HEK293T (cell line): ENCODE measurements around the gene SIAH1.

ENCODE experiments used
- CTCF ChIA-PET: fragments of 350-600 bp; formaldehyde crosslinking; extraction: SDS; loops from one replicate; lab custom pipeline; 2021; ENCODE audit warnings: antibody characterized with exemption, inconsistent platforms; lab: Yijun Ruan, JAX
- POLR2A ChIA-PET: fragments of 350-600 bp; formaldehyde crosslinking; extraction: SDS; loops from one replicate; lab custom pipeline; 2020; ENCODE audit warnings: antibody characterized with exemption, inconsistent platforms; lab: Yijun Ruan, JAX
- DNase-seq: peaks from one replicate; pipeline ENCODE4 v3.0.0; 2012; ENCODE audit warnings: mixed read lengths; ENCODE audit errors: extremely low spot score
- ARNT ChIP-seq: fragments of 450-650 bp; IDR thresholded peaks from 2 replicates; pipeline ENCODE4 v1.6.1; 2017; ENCODE audit warnings: mild to moderate bottlenecking
- BHLHE40 ChIP-seq: fragments of 450-650 bp; IDR thresholded peaks from 2 replicates; pipeline ENCODE4 v1.6.1; 2016; ENCODE audit warnings: mild to moderate bottlenecking, moderate library complexity, borderline replicate concordance
- CTBP1 ChIP-seq: fragments of 450-650 bp; IDR thresholded peaks from 2 replicates; pipeline ENCODE4 v1.6.1; 2016; ENCODE audit warnings: borderline replicate concordance
- ELF4 ChIP-seq: fragments of 450-650 bp; IDR thresholded peaks from 2 replicates; pipeline ENCODE4 v1.6.1; 2017; ENCODE audit warnings: antibody characterized with exemption
- FOXA1 ChIP-seq: fragments of 450-650 bp; IDR thresholded peaks from 2 replicates; pipeline ENCODE4 v1.6.1; 2016; ENCODE audit warnings: mild to moderate bottlenecking
- FOXK2 ChIP-seq: fragments of 450-650 bp; IDR thresholded peaks from 2 replicates; pipeline ENCODE4 v1.6.1; 2016; ENCODE audit warnings: mild to moderate bottlenecking
- FOXM1 ChIP-seq: fragments of 450-650 bp; IDR thresholded peaks from 2 replicates; pipeline ENCODE4 v1.6.1; 2017; ENCODE audit warnings: mild to moderate bottlenecking, borderline replicate concordance
- HDGF ChIP-seq: fragments of 450-650 bp; IDR thresholded peaks from 2 replicates; pipeline ENCODE4 v1.6.1; 2017; ENCODE audit warnings: antibody characterized with exemption, borderline replicate concordance
- L3MBTL2 ChIP-seq: fragments of 450-650 bp; conservative IDR thresholded peaks from 2 replicates; pipeline ENCODE4 v1.6.1; 2016; ENCODE audit warnings: mild to moderate bottlenecking
- LEF1 ChIP-seq: fragments of 450-650 bp; IDR thresholded peaks from 2 replicates; pipeline ENCODE4 v1.6.1; 2017; ENCODE audit warnings: mild to moderate bottlenecking, borderline replicate concordance
- NFRKB ChIP-seq: fragments of 450-650 bp; IDR thresholded peaks from 2 replicates; pipeline ENCODE4 v1.6.1; 2016; ENCODE audit warnings: mild to moderate bottlenecking, moderate library complexity
- SP1 ChIP-seq: fragments of 450-650 bp; IDR thresholded peaks from 2 replicates; pipeline ENCODE4 v1.6.1; 2017
- SUZ12 ChIP-seq: fragments of 450-650 bp; IDR thresholded peaks from 2 replicates; pipeline ENCODE4 v1.6.1; 2016; ENCODE audit warnings: mild to moderate bottlenecking
- TARDBP ChIP-seq: fragments of 450-650 bp; IDR thresholded peaks from 2 replicates; pipeline ENCODE4 v1.6.1; 2016
- ZNF384 ChIP-seq: fragments of 450-650 bp; IDR thresholded peaks from 2 replicates; pipeline ENCODE4 v1.6.1; 2016
- TF ChIP-seq, protein P1 (sequence below): fragments of 450-650 bp; IDR thresholded peaks from 2 replicates; pipeline ENCODE4 v1.6.1; 2016

The SIAH1 gene

GRCh38 chr16:48383877-48384519 is 1.2 kb downstream of the SIAH1 start:
- TF ChIP-seq FOXA1, result no peak
- TF ChIP-seq NFRKB, result no peak
- TF ChIP-seq L3MBTL2, result no peak
- no peak for TF ChIP-seq ARNT
- CTCF ChIA-PET, result interaction anchor here (0.5 to 0.6 kb wide), 2 partner anchors 13 to 227 kb away, joined by 3 read pairs; no protein-coding TSS in a partner anchor
- POLR2A ChIA-PET, result interaction anchor here (3.6 kb wide), 1 partner anchor 18 kb away, joined by 44 read pairs; no protein-coding TSS in a partner anchor
- DNase-seq, result no peak

- POLR2A ChIA-PET, result interaction anchor here (3.6 kb wide), 1 partner anchor 17 kb away, joined by 44 read pairs; no protein-coding TSS in a partner anchor
- CTCF ChIA-PET, result no interaction called here
- DNase-seq, result no peak
- TF ChIP-seq FOXA1, result no peak
- no peak for TF ChIP-seq HDGF
- TF ChIP-seq L3MBTL2, result no peak
- TF ChIP-seq ZNF384, result no peak
- no peak for TF ChIP-seq SUZ12
- TF ChIP-seq BHLHE40, result no peak
- no peak for TF ChIP-seq ARNT
- no peak for TF ChIP-seq FOXK2
- no peak for TF ChIP-seq SP1
- TF ChIP-seq CTBP1, result no peak
- no peak for TF ChIP-seq TARDBP
- no peak for TF ChIP-seq NFRKB
- TF ChIP-seq ELF4, result no peak
- no peak for TF ChIP-seq LEF1
- TF ChIP-seq, protein P1, sequence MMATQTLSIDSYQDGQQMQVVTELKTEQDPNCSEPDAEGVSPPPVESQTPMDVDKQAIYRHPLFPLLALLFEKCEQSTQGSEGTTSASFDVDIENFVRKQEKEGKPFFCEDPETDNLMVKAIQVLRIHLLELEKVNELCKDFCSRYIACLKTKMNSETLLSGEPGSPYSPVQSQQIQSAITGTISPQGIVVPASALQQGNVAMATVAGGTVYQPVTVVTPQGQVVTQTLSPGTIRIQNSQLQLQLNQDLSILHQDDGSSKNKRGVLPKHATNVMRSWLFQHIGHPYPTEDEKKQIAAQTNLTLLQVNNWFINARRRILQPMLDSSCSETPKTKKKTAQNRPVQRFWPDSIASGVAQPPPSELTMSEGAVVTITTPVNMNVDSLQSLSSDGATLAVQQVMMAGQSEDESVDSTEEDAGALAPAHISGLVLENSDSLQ, result no peak
- TF ChIP-seq FOXM1, result no peak
Measured at GRCh38 chr16:48383009-48383876, 2.0 kb downstream of the SIAH1 start.

- TF ChIP-seq CTBP1 (no peak), TARDBP (no peak), BHLHE40 (no peak), LEF1 (no peak), ARNT (no peak), FOXA1 (no peak), FOXK2 (no peak), ELF4 (no peak), SP1 (no peak), FOXM1 (no peak), L3MBTL2 (no peak), SUZ12 (no peak), HDGF (no peak), NFRKB (no peak), ZNF384 (no peak)
- TF ChIP-seq, protein P1, result no peak
- DNase-seq, result no peak
- CTCF ChIA-PET, result no interaction called here
- POLR2A ChIA-PET, result no interaction called here
Measured at GRCh38 chr16:48382131-48382530, 3.1 kb downstream of the SIAH1 start.

GRCh38 chr16:48381201-48381600 is 4.0 kb downstream of the SIAH1 start:
- POLR2A ChIA-PET, result no interaction called here

DNA sequence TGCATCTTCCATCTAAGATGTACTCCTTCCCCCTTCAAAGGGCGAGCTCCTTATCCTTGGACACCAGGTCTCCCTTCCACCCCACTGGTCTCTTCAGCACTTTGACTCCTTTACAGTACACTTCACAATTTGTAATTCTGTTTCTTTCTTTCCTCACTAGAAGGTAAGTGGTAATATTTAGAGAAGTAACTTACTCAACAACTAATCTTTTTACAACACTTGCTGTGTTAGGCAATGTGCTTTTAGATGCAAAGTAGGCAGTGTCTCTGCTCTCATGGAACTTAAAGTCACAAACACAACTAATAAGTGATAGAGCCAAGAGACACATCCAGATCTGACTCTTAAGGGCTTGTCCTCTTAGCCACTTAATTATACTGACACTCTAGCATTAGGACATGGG is 6.4 kb downstream of the SIAH1 start:
- POLR2A ChIA-PET, result no interaction called here
- no peak for TF ChIP-seq NFRKB
- no peak for TF ChIP-seq SP1
- TF ChIP-seq CTBP1, result no peak
- TF ChIP-seq FOXK2, result no peak
- no peak for TF ChIP-seq L3MBTL2
- no peak for TF ChIP-seq TARDBP
- TF ChIP-seq SUZ12, result no peak
- no peak for TF ChIP-seq ARNT
- no peak for TF ChIP-seq BHLHE40
- no peak for TF ChIP-seq FOXM1
- TF ChIP-seq LEF1, result no peak
- no peak for TF ChIP-seq HDGF
- CTCF ChIA-PET, result no interaction called here
- no peak for DNase-seq

More at GRCh38 chr16:48381201-48381600, 4.0 kb downstream of the SIAH1 start:
- TF ChIP-seq FOXK2 (no peak), SUZ12 (no peak), FOXM1 (no peak), FOXA1 (no peak), SP1 (no peak), TARDBP (no peak), ELF4 (no peak)
- TF ChIP-seq, protein P1, result no peak
- no peak for DNase-seq
- CTCF ChIA-PET, result no interaction called here

GRCh38 chr16:48378276-48378675 is 6.9 kb downstream of the SIAH1 start:
- POLR2A ChIA-PET, result no interaction called here
- DNase-seq, result no peak
- CTCF ChIA-PET, result no interaction called here
- TF ChIP-seq SP1 (no peak), SUZ12 (no peak), FOXK2 (no peak), LEF1 (no peak), FOXM1 (no peak), L3MBTL2 (no peak)
